Renal pelvis (tissue), 4 donors: ENCODE measurements around the gene DDX20. TPM values are rescaled to one million over a fixed set of nuclear protein-coding genes. Genes with fewer than 3 reads are reported as not detected.
"Not testable (repeated sequence)": the region's sequence is repeated elsewhere in the genome, so short reads cannot be mapped to it uniquely, and the experiment has no call there.

Experiments
- DNase-seq: peaks from one replicate; pipeline ENCODE4 v3.0.0-alpha.2; 2013
- polyA plus RNA-seq, 3 donors: library from polyadenylated mRNA; unstranded; fragments of 120-200 nt; gene quantifications; one replicate each; pipeline ENCODE4 v1.2.1, GENCODE V29; 2013; ENCODE audit not compliant: insufficient read length in 3 of 3

Gene DDX20
- polyA plus RNA-seq, 3 donors, result 19.8 to 22.6 (median 20.3) TPM

GRCh38 chr1:111784273-111784901 lies 28.7 kb downstream of the DDX20 start:
- no peak for DNase-seq

GRCh38 chr1:111786669-111787207 lies 31.0 kb downstream of the DDX20 start:
- no peak for DNase-seq

- DNase-seq, result no peak
Observed at GRCh38 chr1:111789142-111789541, 33.4 kb downstream of the DDX20 start.

- no peak for DNase-seq
Observed at GRCh38 chr1:111789666-111790316, 34.1 kb downstream of the DDX20 start.

- no peak for DNase-seq
Observed at GRCh38 chr1:111791776-111792175, 36.1 kb downstream of the DDX20 start.

GRCh38 chr1:111792249-111792648 lies 36.5 kb downstream of the DDX20 start:
- no peak for DNase-seq

GRCh38 chr1:111793923-111794322 lies 38.2 kb downstream of the DDX20 start:
- DNase-seq, result no peak

- no peak for DNase-seq
Observed at GRCh38 chr1:111795401-111795800, 39.7 kb downstream of the DDX20 start.

- DNase-seq, result no peak
Observed at GRCh38 chr1:111798580-111798979, 42.9 kb downstream of the DDX20 start.

- DNase-seq, result not testable (repeated sequence)
Observed at GRCh38 chr1:111799722-111800121, 44.0 kb downstream of the DDX20 start.

- DNase-seq, result no peak
Observed at GRCh38 chr1:111801071-111801850, 45.6 kb downstream of the DDX20 start.

- DNase-seq, result no peak
Observed at GRCh38 chr1:111802110-111802509, 46.4 kb downstream of the DDX20 start.

GRCh38 chr1:111802984-111803383 lies 47.3 kb downstream of the DDX20 start:
- no peak for DNase-seq

- no peak for DNase-seq
Observed at GRCh38 chr1:111803951-111804350, 48.2 kb downstream of the DDX20 start.

- DNase-seq, result no peak
Observed at GRCh38 chr1:111804776-111805175, 49.1 kb downstream of the DDX20 start.

GRCh38 chr1:111805251-111805650 lies 49.5 kb downstream of the DDX20 start:
- DNase-seq, result no peak

GRCh38 chr1:111811891-111812290 lies 56.2 kb downstream of the DDX20 start:
- no peak for DNase-seq

GRCh38 chr1:111812306-111812705 lies 56.6 kb downstream of the DDX20 start:
- DNase-seq, result no peak

- DNase-seq, result no peak
Observed at GRCh38 chr1:111813440-111814304, 58.0 kb downstream of the DDX20 start.

- DNase-seq, result no peak
Observed at GRCh38 chr1:111814305-111814628, 58.6 kb downstream of the DDX20 start.

- no peak for DNase-seq
Observed at GRCh38 chr1:111814642-111815041, 58.9 kb downstream of the DDX20 start.
